Measurements from ENCODE around the gene SACS. TPM values are rescaled to one million over a fixed set of nuclear protein-coding genes. Genes with fewer than 3 reads are reported as not detected.

The SACS gene
- total and polyA plus RNA-seq, 2 of the 8 experiments (the other 6 are each of a cell fraction or from before 2014, with no cell fraction given), result 11.0 to 54.2 TPM

DNA sequence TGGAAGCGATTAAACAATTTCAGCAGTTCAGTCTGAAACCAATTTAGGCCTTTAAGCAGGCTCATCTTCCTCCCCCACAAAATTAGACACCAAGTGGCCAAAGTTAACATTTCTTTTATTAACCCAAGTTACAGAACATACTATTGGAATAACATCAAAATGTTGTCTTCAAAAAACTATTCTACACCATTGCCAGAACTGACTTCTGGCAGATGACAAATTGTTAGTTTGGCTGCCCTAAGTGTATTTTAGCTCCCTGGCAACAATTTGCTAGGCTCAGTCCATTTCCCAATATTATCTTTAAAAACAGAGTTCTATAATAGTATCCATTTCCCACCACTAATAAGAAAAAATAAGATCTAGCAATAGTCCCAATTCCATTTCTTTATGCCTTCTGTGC lies 144.9 kb downstream of the SACS start:
- H3K18ac ChIP-seq (ENCODE audit: extremely low read depth, low read length), result no peak overlapping the region
- H3K79me2 ChIP-seq (ENCODE audit: control insufficient read depth in 1 of 2, insufficient read depth in 2 of 2, low read length in 2 of 2), result no peaks in the 10 kb centered on the region
- no peak for TF ChIP-seq TEAD4 (IDR thresholded peaks at IDR 0.05; ENCODE audit: low read depth, low read length)
- no peak for TF ChIP-seq TAF1 (IDR thresholded peaks at IDR 0.05; ENCODE audit: low read depth, low read length)
- TF ChIP-seq, protein P1, sequence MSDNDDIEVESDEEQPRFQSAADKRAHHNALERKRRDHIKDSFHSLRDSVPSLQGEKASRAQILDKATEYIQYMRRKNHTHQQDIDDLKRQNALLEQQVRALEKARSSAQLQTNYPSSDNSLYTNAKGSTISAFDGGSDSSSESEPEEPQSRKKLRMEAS (IDR thresholded peaks at IDR 0.05), result no peak
- no peak for TF ChIP-seq SP1 (IDR thresholded peaks at IDR 0.05; ENCODE audit: low read depth, low read length)
- no peak for TF ChIP-seq RAD21 (IDR thresholded peaks at IDR 0.05 in 1 of 2, conservative IDR thresholded peaks at IDR 0.05 in 1 of 2; ENCODE audit: low read depth in 2 of 2, low read length in 2 of 2)
- no peak for TF ChIP-seq MAFK (IDR thresholded peaks at IDR 0.05; ENCODE audit: low read depth, low read length)
- TF ChIP-seq SIRT6 (IDR thresholded peaks at IDR 0.05; ENCODE audit: low read length), result no peak
- no peak for TF ChIP-seq NANOG (IDR thresholded peaks at IDR 0.05; ENCODE audit: insufficient read depth, low read depth, low read length, poor library complexity, severe bottlenecking)
- TF ChIP-seq EZH2 (IDR thresholded peaks at IDR 0.05; ENCODE audit: low read depth, low read length, severe bottlenecking), result no peak

More for the DNA sequence above, 144.9 kb downstream of the SACS start:
- Histone ChIP-seq H3K4me1 (replicated peaks in 1 of 4; ENCODE audit: control insufficient read depth in 3 of 4, insufficient read depth in 4 of 4, low read length in 3 of 4) (no peaks in the 10 kb centered on the region), H3K56ac (replicated peaks; ENCODE audit: insufficient read length, low read depth, low read length) (no peak overlapping the region), H2BK5ac (ENCODE audit: low read depth, low read length) (no peak overlapping the region), H3K79me1 (ENCODE audit: low read depth, low read length) (no peaks in the 10 kb centered on the region), H4K20me1 (replicated peaks in 1 of 2; ENCODE audit: control insufficient read depth in 1 of 2, insufficient read depth in 2 of 2, low read length in 2 of 2) (no peaks in the 10 kb centered on the region), H3K9me3 (ENCODE audit: insufficient read depth in 2 of 2, low read depth in 1 of 2, low read length in 1 of 2) (no peaks in the 10 kb centered on the region), H3K4me3 (ENCODE audit: extremely low read depth in 1 of 4, insufficient read depth in 2 of 4, low read depth in 3 of 4, low read length in 4 of 4) (no peak overlapping the region), H4K8ac (ENCODE audit: extremely low read depth, insufficient read depth, low read length) (no peak overlapping the region), H2AFZ (ENCODE audit: low read length) (no peak overlapping the region), H3K36me3 (ENCODE audit: control insufficient read depth in 2 of 4, insufficient read depth in 4 of 4, low read length in 3 of 4) (no peaks in the 10 kb centered on the region; a peak in 1 of 8 replicates), H2BK12ac (ENCODE audit: low read depth, low read length) (no peak overlapping the region), H4K5ac (ENCODE audit: insufficient read length, low read depth, low read length) (no peak overlapping the region), H2BK20ac (ENCODE audit: low read length) (no peak overlapping the region), H3K9ac (replicated peaks in 1 of 4; ENCODE audit: extremely low read depth in 1 of 4, low read depth in 3 of 4, low read length in 3 of 4) (no peak overlapping the region), H3K27me3 (replicated peaks in 1 of 4; ENCODE audit: control insufficient read depth in 3 of 4, extremely low read depth in 1 of 4, insufficient read depth in 3 of 4, low read length in 3 of 4) (no peaks in the 10 kb centered on the region), H3K4me2 (ENCODE audit: insufficient read depth in 1 of 2, low read depth in 2 of 2, low read length in 2 of 2) (no peak overlapping the region), H3K23me2 (ENCODE audit: low read depth, low read length) (no peaks in the 10 kb centered on the region), H3K4ac (replicated peaks; ENCODE audit: insufficient read length, low read depth, low read length) (no peak overlapping the region), H2BK15ac (ENCODE audit: low read length) (no peak overlapping the region), H4K91ac (replicated peaks; ENCODE audit: insufficient read length, low read length) (no peak overlapping the region), H3K14ac (ENCODE audit: insufficient read length) (no peak overlapping the region), H3K27ac (ENCODE audit: low read depth, low read length) (no peak overlapping the region), H2BK120ac (replicated peaks; ENCODE audit: low read depth, low read length) (no peak overlapping the region), H2AK5ac (ENCODE audit: low read depth, low read length) (no peak overlapping the region), H3K23ac (ENCODE audit: insufficient read length) (no peak overlapping the region)
- POLR2A ChIA-PET (ENCODE audit: partially characterized antibody), result no interaction called here
- CTCF ChIA-PET (ENCODE audit: partially characterized antibody), result no interaction called here
- FAIRE-seq (no peak), DNase-seq (ENCODE audit: low read depth in 1 of 2, low spot score in 2 of 2) (no peak)
- 100% methylated on average over 1 of the region's 1 CpG; no CpG with 5 or more reads in 1 of the 2 experiments for WGBS, 2 experiments (ENCODE audit: extremely low coverage in 1 of 2, insufficient coverage in 1 of 2, insufficient read length in 1 of 2, insufficient replicate concordance in 2 of 2, low coverage in 1 of 2, low lambda C conversion rate in 2 of 2, missing lambda C conversion rate in 1 of 2)

Measured in H1 (cell line).